Embryonic facial prominence (tissue), 1 donor: ENCODE measurements around the gene TMEM150B.

Experiments used
- DNase-seq: peaks from one replicate; pipeline ENCODE4 v3.0.0-alpha.2; 2016; ENCODE audit errors: extremely low spot score

TMEM150B gene

GRCh38 chr19:55305983-55306562 is 19.1 kb downstream of the TMEM150B start:
- no peak for DNase-seq

- DNase-seq = no peak
These were observed 19.6 kb downstream of the TMEM150B start for GRCh38 chr19:55305491-55305890.

GRCh38 chr19:55304980-55305379 is 20.2 kb downstream of the TMEM150B start:
- no peak for DNase-seq

DNA sequence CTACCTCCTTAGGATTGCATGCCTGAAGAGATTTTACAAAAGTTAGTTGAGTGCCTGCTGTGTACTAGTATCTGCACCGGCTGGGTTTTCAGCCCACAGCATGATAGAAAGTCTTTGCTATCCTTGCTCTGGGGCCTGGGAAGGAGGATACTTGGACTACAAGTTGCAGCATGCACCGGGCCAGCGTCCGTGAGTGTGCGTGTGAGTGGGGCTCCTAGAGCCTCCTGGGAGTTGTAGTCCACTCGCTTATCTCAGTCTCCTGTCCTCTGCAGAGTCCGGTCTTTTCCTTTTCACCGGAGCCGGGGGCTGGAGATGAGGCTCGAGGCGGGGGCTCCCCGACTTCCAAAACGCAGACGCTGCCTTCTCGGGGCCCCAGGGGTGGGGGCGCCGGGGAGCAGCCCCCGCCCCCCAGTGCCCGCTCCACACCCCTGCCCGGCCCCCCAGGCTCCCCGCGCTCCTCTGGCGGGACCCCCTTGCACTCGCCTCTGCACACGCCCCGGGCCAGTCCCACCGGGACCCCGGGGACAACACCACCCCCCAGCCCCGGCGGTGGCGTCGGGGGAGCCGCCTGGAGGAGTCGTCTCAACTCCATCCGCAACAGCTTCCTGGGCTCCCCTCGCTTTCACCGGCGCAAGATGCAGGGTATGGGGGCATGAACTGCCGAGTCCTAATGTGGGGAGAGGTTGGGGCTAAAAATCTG is 20.7 kb downstream of the TMEM150B start:
- no peak for DNase-seq

DNA sequence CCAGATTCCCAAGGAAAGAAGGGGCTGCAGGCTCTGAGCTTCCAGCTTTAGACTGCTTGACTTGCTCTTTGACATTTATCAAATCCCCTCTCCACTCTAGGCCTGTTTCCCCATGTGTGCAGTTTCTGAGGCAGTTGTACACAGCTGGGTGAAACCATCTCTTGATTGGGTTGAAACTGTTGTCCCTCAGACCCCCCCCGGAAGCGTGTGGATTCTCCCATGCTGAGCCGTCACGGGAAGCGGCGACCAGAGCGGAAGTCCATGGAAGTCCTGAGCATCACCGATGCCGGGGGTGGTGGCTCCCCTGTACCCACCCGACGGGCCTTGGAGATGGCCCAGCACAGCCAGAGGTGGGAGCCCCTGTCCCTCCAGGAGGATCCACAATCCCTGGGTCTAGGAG is 21.7 kb downstream of the TMEM150B start:
- no peak for DNase-seq

DNA sequence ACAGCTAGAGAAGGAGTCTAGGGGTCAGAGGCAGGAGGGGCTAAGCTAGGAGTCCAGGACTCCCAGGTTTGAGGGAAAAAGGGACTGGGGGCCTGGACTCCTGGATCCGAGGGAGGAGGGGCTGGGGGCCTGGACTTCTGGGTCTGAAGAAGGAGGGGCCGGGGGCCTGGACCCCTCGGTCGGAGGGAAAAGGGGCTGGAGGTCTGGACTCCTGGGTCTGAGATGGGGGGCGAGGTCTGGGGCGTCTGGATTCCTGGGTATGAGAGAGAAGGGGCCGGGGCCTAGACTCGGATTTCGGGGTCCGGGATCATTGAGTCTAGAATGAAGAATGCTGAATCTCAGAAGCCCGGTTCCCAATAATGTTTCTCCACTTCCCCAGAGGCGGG is 22.8 kb downstream of the TMEM150B start:
- DNase-seq = no peak

DNA sequence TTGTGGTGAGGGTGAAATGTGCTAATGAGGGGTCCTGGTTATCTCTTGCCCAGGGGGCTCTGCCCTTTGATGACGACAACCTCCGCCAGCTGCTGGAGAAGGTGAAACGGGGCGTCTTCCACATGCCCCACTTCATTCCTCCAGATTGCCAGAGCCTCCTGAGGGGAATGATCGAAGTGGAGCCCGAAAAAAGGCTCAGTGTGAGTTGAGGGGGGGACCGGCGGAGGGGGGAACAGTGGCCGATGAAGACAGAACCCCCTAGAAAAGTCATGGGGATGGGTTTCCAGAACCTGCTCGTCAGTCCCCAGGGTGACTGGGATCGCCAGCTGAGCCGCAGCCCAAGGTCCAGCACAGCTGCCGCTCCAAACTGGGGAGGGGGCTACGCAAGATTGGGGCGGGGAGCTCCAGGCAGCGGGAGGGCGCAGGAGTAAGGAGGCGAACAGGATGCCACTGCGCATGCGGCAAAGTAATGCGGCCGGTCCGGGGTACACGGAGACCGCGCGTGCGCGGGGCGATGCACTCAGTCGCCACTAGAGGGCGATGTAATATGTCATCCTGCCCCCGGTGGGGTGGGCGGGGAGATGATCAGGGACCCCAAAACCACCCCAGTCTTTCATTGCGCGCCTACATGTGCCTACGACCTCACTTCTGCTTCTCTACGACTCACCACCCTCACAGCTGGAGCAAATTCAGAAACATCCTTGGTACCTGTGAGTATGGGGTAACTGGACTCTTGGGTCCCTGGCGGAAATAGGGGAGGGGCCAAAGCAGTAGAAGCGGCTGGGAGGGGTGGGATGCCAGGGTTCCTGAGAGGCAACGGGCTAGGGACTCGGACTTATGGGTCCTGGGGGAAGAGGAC is 23.5 kb downstream of the TMEM150B start:
- peak; percentile 83 for DNase-seq

- no peak for DNase-seq
These were observed 24.2 kb downstream of the TMEM150B start for GRCh38 chr19:55300886-55301458.

- no peak for DNase-seq
These were observed 25.1 kb downstream of the TMEM150B start for GRCh38 chr19:55299991-55300390.

DNA sequence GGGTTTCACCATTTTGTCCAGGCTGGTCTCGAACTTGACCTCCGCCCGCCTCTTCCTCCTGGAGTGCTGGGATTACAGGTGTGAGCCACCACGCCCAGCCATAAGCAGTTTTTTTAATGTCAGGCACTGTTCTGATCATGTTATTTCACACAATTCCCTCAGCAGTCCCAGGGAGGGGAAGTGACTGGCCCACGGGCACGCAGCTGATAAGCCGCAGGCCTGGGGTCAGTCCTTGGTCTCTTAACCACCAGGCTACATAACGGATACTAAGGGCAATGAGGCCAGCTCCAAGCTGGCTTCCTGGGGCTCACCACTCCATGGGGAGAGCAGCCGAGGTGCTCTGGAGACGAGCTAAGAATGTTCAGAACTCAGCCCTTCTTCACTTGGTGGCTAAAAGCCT is 27.9 kb downstream of the TMEM150B start:
- DNase-seq = no peak

- DNase-seq = no peak
These were observed 35.9 kb downstream of the TMEM150B start for GRCh38 chr19:55289117-55289796.

DNA sequence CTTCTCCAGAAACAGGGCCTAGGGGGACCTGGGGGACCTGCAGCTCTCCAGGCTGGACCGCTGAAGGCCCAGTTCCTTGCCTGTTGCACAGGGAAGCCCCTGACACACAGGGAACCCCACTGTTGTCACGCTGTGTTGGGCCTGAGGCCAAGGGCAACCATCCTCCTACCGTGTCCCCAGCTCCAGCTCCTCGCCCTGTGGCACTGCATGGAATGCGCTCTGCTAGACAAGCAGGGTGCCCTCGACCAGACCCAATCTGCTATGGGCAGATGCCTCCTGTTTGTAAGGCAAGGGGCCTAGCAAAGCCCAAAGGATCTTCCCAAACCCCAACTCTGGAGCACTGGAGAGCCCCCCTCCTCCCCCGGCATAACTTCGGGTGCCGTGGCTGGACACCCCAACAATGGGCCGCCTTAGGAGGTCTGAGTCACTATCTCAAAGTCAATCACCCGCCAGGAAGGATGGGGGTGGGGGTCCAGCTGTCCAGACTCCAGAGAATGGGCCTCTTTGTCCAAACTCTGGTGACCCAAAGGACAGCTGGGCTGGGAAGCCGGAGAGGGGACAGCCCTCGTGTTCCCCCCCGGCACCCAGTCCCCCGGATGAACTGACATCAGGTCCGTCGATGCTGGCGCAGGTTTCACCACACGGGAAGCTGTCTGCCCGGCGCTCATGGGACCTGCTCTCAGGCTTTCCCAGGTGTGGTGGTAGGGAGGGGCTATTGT is 37.6 kb downstream of the TMEM150B start:
- DNase-seq = no peak

- DNase-seq = no peak
These were observed 39.8 kb downstream of the TMEM150B start for GRCh38 chr19:55285229-55285890.

DNA sequence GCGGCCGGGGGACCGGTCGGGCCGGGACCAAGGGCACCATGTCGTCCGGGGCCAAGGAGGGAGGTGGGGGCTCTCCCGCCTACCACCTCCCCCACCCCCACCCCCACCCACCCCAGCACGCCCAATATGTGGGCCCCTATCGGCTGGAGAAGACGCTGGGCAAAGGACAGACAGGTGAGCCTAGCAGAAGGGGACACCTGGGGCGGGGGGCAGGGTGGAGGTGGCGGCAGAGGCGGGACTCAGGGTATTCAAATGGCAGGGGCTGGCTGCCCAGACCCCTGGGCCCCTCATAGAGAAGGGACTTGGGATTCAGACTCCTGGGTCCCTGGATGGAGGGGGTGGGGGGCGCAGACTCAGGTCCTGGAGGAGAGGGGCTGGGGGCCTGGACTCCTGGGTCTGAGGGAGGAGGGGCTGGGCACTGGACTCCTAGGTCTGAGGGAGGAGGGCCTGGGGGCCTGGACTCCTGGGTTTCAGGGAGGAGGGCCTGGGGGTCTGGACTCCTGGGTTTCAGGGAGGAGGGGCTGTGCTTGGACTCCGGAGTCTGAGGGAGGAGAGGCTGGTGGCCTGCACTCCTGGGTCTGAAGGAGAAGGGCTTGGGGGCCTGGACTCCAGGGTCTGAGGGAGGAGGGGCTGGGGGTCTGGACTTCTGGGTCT is 40.6 kb downstream of the TMEM150B start:
- no peak for DNase-seq

DNA sequence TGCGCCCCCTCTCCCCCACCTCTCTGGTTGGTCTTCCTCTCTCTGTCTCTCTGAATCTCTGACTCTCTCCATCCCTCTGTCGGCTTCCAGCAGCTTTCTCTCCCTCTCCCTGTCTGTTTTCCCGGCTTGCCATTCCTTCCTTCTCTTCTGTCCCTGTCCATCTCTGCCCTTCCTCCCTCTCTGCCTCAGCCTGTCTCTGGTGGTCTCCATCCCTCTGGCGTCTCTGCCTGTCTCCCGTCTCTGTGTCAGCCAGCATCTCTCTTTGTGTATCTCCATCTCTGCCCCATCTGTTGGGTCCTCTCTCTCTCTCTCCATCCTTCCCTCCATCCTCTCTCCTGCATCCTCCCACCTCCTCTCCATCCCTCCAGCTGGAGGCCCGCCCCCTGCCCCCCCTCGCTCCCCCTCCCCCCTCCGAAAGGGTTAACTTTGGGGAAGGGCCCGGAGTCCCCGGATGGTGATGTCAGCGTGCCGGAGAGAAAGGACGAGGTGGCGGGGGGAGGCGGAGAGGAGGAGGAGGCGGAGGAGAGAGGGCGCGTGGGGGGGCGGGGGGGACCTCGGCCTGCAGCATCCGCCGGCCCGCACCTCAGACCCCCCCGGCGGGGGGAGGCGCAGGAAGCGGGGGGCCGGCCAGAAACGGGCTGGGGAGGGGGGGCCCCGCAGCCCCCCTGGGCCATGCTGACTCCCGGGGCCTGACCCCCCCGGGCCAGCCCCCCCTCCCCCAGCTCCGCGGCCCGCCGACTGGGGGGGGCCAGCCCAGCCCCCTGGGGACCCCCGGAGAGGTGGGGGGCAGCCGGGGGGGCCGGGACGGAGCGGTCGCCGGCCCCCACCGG is 41.4 kb downstream of the TMEM150B start, which contains the start of gene BRSK1:
BRSK1 (plus strand) TSS at position 450 of the 830 bp plus-strand sequence. CDS start 446 bp downstream, outside the sequence.
- DNase-seq = peak; percentile 73

GRCh38 chr19:55279770-55280643 is 45.1 kb downstream of the TMEM150B start, which contains the start of gene HSPBP1:
Gene HSPBP1 (minus strand): TSS chr19:55280110. CDS start chr19:55279608, 502 bp downstream.
- DNase-seq = peak; percentile 90

GRCh38 chr19:55279340-55279739 is 45.8 kb downstream of the TMEM150B start:
- no peak for DNase-seq
